DND-41 (cell line): Measurements from ENCODE around the gene TMPRSS3.

Experiments
- EZH2 ChIP-seq: IDR thresholded peaks from 3 replicates; pipeline ENCODE4 v1.6.1; 2012; ENCODE audit warnings: borderline replicate concordance, low read depth, mild to moderate bottlenecking, moderate library complexity, low read length, inconsistent platforms; ENCODE audit not compliant: severe bottlenecking
- TF ChIP-seq, protein P1 (sequence below): IDR thresholded peaks from 2 replicates; pipeline ENCODE4 v1.5.1; 2012; ENCODE audit warnings: borderline replicate concordance, low read length, moderate library complexity, mild to moderate bottlenecking; ENCODE audit not compliant: poor library complexity, severe bottlenecking; ENCODE audit errors: extremely low read depth

DNA sequence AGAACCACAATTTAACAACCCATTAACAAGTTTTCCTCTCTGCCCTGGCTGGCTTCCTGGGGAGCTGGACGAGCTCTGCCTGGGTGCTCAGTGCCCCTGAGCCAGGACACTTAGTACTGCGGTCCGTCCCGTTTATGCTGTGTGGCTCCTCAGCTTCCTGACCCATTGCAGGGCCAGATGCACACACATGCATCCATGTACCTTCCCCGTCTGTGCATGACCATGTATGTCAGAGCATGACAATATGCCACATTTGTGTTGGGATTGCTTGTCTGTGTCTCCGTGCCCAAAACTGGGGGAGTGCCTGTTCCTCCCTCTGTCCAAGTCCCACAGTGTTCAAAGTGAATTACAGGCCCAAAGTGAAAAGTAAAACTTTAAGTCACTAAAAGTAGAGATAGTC is 71.0 kb downstream of the TMPRSS3 start:
- TF ChIP-seq, protein P1, sequence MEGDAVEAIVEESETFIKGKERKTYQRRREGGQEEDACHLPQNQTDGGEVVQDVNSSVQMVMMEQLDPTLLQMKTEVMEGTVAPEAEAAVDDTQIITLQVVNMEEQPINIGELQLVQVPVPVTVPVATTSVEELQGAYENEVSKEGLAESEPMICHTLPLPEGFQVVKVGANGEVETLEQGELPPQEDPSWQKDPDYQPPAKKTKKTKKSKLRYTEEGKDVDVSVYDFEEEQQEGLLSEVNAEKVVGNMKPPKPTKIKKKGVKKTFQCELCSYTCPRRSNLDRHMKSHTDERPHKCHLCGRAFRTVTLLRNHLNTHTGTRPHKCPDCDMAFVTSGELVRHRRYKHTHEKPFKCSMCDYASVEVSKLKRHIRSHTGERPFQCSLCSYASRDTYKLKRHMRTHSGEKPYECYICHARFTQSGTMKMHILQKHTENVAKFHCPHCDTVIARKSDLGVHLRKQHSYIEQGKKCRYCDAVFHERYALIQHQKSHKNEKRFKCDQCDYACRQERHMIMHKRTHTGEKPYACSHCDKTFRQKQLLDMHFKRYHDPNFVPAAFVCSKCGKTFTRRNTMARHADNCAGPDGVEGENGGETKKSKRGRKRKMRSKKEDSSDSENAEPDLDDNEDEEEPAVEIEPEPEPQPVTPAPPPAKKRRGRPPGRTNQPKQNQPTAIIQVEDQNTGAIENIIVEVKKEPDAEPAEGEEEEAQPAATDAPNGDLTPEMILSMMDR, result no peak
- TF ChIP-seq EZH2, result no peak
